DMS53 (cell line): Measurements from ENCODE around the gene KCNE3.

Source experiments
- DNase-seq: peaks from one replicate; lab custom pipeline; 2025; lab: John Stamatoyannopoulos, UW

The KCNE3 gene

GRCh38 chr11:74471668-74472429 lies 4.5 kb upstream of the KCNE3 start:
- no peak for DNase-seq

GRCh38 chr11:74471037-74471436 lies 3.7 kb upstream of the KCNE3 start:
- DNase-seq: no peak

- no peak for DNase-seq
These were observed 3.2 kb upstream of the KCNE3 start for GRCh38 chr11:74470526-74470925.

DNA sequence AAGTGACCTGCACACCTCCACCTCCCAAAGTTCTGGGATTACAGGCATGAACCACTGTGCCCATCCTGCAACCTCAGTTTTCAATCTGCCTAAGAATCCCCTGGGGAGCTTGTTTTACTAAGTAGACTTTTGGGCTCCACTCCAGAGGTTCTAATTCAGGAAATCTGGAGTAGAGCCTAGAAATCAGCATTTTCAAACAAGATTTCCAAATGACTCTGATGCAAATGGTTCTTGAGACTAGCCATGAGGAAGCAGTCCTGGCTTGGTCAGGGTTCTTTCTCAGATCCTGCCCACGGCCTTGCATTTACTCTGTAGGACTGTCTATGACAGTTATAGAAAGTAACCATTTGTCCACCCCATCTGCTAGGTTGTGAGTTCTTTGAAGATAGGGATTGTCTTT lies 1.6 kb upstream of the KCNE3 start:
- DNase-seq: no peak

- no peak for DNase-seq
These were observed 1.2 kb upstream of the KCNE3 start for GRCh38 chr11:74468521-74468920.

GRCh38 chr11:74468058-74468457 lies 709 bp upstream of the KCNE3 start:
- DNase-seq: no peak

GRCh38 chr11:74465291-74465708 lies 2.0 kb downstream of the KCNE3 start:
- DNase-seq: peak; percentile 34

DNA sequence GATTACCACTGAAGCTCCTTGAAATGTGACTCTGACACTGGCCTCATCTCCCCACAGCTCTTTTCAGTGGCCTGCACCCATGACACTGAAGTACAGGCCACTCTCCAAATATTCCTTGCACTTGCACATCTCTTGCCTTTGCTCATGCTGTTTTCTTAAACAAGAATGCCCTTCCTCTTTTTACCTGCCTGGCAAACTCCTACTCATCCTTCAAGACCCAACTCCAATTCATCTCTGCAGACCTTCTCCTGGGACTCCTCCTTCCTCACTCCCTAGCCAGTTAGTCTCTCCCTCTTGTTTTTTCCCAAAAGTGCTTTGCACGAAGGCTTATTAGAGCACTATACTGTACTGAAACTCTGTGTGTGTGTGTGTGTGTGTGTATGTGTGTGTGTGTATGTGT lies 2.6 kb downstream of the KCNE3 start:
- DNase-seq: no peak

- DNase-seq: no peak
These were observed 4.1 kb downstream of the KCNE3 start for GRCh38 chr11:74463216-74463615.

GRCh38 chr11:74462631-74463030 lies 4.7 kb downstream of the KCNE3 start:
- DNase-seq: no peak

DNA sequence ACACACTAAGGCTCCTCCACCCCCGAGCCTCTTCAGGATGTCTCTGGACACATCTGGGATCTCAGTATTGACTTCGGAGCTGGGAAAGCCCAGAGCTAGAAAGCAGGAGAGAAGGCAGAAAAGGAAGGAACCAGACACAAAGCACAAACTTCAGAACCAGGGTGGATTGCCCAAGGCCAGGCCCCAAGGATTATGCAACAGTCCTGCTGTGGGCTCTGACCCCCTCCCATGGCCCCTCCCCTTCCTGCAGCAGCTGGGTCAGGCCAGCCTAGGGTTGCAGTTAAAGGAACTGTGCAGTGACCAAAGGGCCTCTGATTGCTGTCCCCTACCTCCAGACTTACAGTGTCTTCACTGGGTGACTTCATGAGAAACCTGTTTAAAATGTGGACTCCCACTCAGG lies 5.3 kb downstream of the KCNE3 start:
- DNase-seq: no peak

GRCh38 chr11:74460481-74461154 lies 6.7 kb downstream of the KCNE3 start:
- no peak for DNase-seq

GRCh38 chr11:74460065-74460464 lies 7.3 kb downstream of the KCNE3 start:
- DNase-seq: no peak

DNA sequence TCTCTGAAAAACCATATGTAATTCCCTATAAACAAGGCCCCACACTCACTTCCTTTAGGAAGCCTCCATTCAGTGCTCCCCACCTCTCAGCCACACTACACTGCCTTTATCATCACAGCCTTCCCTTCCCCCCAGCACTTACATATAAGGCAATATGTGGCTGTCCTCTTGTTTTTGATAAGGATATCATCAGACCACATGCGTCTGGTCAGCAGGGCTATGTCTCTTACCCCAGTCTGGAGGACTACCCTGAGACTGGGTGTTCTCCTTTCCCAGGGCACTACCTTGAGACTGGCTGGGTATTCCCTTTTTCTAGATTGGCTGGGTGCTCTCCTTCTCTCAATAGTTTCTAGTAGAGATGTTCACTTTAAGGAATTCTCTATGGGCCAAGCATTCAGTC lies 7.8 kb downstream of the KCNE3 start:
- DNase-seq: no peak

DNA sequence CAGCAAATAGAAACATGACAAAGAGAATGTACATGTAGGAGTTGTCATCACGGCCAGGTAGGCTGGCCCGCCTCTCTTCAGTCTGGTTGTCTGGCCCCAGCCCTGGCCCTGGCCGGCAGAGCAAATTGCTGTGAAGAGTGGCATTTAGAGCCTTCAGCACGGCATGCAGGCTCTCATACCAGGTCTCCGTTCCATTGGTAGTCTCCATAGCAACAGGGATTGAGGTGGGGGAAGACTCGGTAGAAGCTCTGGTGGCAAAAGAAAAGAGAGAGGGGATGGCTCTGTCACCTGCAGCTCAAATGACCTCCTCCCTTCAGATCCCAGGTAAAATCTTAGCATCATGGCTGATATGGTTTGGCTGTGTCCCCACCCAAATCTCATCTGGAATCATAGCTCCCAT lies 10.0 kb downstream of the KCNE3 start:
- no peak for DNase-seq

DNA sequence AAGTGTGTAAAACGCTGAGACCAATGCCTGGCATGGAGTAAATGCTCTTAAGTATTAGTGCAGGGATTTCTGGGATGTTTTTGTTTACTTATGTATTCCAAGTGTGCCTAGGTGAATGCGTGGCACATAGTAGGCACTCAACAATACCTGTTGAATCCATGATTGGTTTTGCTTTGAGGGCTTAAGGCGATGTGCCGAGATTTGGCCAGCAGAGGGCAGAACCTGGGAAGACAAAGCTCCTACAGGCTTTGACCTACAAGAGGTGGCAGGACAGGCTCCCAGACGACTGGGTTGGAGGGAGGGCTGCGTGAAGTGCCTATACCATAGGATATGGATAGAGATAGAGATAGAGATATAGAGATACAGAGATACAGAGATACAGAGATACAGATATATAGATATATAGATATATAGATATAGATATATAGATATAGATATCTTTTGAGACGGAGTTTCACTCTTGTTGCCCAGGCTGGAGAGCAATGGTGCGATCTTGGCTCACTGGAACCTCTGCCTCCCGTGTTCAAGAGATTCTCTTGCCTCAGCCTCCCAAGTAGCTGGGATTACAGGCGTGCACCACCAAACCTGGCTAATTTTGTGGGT lies 13.9 kb downstream of the KCNE3 start:
- DNase-seq: peak; percentile 94

GRCh38 chr11:74452366-74452765 lies 15.0 kb downstream of the KCNE3 start:
- DNase-seq: no peak

DNA sequence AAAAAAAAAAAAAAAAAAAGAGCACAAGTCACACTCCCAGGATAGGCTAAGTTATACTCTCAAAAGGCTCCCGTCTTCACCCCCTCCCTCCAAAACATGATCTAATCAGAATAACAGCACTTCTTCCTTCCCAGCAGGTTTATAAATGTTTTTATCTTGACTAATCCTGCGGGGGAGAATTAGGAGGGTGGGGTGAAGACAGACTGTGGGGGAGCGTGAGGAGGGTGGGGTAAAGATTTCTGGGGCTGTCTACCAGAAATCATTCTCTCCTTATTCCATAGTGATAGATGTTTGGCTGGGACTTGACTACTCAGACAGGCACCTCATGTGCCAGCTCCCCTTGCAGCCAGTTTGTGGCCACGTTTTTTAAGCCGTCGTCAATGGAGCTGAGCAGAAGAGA lies 17.0 kb downstream of the KCNE3 start:
- DNase-seq: no peak

DNA sequence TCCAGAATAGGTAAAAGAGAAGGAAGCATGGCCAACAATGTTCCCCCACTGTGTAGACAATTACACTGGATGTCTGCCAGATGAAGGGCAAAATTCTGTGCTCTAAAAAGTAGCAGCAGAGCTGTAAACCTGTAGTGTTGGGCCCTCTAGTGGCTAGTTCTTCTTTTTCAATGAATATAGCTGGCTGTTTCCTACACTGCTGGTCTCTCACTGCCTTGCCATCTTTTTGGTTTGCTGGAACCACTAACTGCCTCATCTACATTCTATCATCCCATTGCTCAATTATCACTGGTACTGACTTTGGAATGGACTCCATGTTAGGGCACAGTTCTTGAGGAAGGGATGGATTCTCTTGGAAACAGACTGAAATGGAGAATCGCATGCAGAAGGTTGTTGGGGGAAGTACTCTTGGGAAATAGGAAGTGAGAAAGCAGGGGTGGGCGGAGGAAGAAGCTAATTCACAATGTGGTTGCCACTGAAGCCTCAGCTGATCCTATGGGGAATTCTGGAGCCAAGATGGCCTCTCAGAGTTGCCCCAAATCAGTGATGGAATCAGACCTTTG lies 17.9 kb downstream of the KCNE3 start:
- DNase-seq: peak; percentile 96

DNA sequence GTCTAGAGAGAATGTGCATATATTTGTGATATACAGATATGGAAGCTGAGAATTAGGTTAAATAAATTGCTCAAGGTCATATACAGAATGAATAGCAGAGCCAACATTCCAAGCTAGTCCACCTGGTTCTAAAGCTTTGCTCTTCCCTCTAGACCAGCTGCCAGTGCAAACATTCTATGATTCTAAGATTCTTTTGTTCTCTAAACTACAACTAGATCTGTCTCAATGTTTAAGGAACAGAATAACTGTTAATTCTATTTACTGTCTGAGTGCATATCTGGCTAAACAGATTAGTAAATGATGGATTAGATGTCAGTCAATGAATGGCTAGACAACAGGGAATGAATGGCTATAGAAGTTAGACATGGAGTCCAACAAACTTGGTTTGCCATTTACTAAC lies 19.6 kb downstream of the KCNE3 start:
- no peak for DNase-seq

DNA sequence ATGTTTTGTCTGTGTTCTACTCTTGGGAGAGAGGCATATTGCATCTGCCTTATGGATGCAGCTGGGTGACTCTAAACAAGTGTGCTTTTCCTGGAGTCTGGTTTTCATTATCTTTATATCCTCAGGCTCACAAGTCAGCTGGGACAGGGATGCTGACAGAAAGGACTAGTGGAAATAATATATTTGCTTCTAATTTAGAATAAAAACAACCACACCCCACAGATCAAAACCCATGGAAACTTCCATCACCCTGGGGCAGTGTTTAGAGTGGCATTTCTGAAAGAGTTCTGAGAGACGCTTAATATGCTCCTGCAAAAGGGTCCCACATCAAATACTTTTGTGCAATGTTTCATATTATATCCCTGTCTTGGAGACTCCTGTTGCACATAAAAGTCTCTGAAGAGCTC lies 20.8 kb downstream of the KCNE3 start:
- DNase-seq: no peak

DNA sequence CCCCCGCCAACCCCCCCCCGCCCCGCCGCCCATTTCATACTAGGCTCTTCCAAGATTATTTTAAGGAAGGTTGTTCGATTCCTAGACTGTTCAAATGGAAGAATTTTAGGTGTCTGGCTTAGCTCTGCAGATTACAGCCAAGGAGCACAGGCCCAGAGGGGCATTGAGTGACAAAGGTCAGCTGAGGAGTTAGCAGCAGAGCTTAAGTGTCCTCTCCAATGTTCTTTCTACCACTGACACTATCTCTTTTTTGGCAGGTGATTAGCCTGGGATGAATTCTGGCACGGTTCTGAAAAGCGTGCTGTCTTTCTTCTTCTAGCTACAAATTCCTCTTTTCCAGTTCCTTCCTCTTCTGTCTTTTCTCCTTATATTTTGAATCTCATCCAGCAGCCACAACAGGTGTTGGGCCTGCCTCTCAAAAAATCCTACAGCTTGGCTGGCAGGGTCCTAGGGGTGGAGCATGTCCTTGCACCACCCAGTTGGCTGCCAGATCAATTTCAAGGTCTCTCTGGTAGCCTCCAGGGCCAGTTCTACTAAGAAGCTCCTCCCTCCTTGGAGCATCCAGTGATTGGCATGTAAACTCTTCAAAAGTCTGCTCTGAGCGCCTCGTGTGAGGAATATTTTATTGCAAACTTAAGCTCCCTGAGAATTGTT lies 23.0 kb downstream of the KCNE3 start:
- DNase-seq: no peak
